Measurements from ENCODE around the gene FAM174B. TPM values are rescaled to one million over a fixed set of nuclear protein-coding genes. Genes with fewer than 3 reads are reported as not detected.

The FAM174B gene
- 1 to 10 TPM; 5.7 to 7.0 TPM for total RNA-seq

- ATAC-seq (replicated peaks): peak; percentile 74
- no peaks in the 10 kb centered on the region for H3K4me1 Mint-ChIP-seq
- peaks cover 4% of the 10 kb centered on the region for H3K9me3 Mint-ChIP-seq
- peaks cover 36% of the 10 kb centered on the region for H3K27me3 Mint-ChIP-seq
- H3K36me3 Mint-ChIP-seq (ENCODE audit: low read depth): peaks cover 5% of the 10 kb centered on the region
- H3K4me3 Mint-ChIP-seq: peak within 1 kb of the TSS; percentile 67
- H3K27ac Mint-ChIP-seq: no peak within 1 kb of the TSS
Observed at GRCh38 chr15:92655178-92655995, at the start of gene FAM174B. TSS of gene FAM174B (minus strand) at chr15:92655775.

- H3K4me1 Mint-ChIP-seq: no peaks in the 10 kb centered on the region
- no peaks in the 10 kb centered on the region for H3K9me3 Mint-ChIP-seq
- H3K27ac Mint-ChIP-seq: no peak overlapping the region
- no peak for ATAC-seq (replicated peaks)
- H3K4me3 Mint-ChIP-seq: no peak overlapping the region
- H3K27me3 Mint-ChIP-seq: peaks cover 17% of the 10 kb centered on the region
- H3K36me3 Mint-ChIP-seq (ENCODE audit: low read depth): no peaks in the 10 kb centered on the region
Observed at GRCh38 chr15:92696096-92696495, 40.5 kb upstream of the FAM174B start.

- H3K36me3 Mint-ChIP-seq (ENCODE audit: low read depth): no peaks in the 10 kb centered on the region
- H3K4me1 Mint-ChIP-seq: no peaks in the 10 kb centered on the region
- ATAC-seq (replicated peaks): no peak
- no peak overlapping the region for H3K27ac Mint-ChIP-seq
- H3K9me3 Mint-ChIP-seq: peaks cover 4% of the 10 kb centered on the region
- H3K27me3 Mint-ChIP-seq: peaks cover 17% of the 10 kb centered on the region
- no peak overlapping the region for H3K4me3 Mint-ChIP-seq
Observed at GRCh38 chr15:92693691-92694331, 38.2 kb upstream of the FAM174B start.

- Mint-ChIP-seq H3K36me3 (ENCODE audit: low read depth) (no peaks in the 10 kb centered on the region), H3K4me3 (no peak overlapping the region), H3K27me3 (peaks cover 4% of the 10 kb centered on the region), H3K9me3 (peaks cover 7% of the 10 kb centered on the region), H3K4me1 (no peaks in the 10 kb centered on the region), H3K27ac (no peak overlapping the region)
- ATAC-seq (replicated peaks): no peak
Observed at GRCh38 chr15:92690395-92690794, 34.8 kb upstream of the FAM174B start.

GRCh38 chr15:92687746-92688145 is 32.2 kb upstream of the FAM174B start:
- no peak for ATAC-seq (replicated peaks)
- Mint-ChIP-seq H3K4me1 (peaks cover 5% of the 10 kb centered on the region), H3K4me3 (no peak overlapping the region), H3K9me3 (peaks cover 7% of the 10 kb centered on the region), H3K27ac (no peak overlapping the region), H3K27me3 (peaks cover 10% of the 10 kb centered on the region), H3K36me3 (ENCODE audit: low read depth) (no peaks in the 10 kb centered on the region)

GRCh38 chr15:92687195-92687602 is 31.6 kb upstream of the FAM174B start:
- ATAC-seq (replicated peaks): no peak
- Mint-ChIP-seq H3K36me3 (ENCODE audit: low read depth) (no peaks in the 10 kb centered on the region), H3K27me3 (peaks cover 10% of the 10 kb centered on the region), H3K27ac (no peak overlapping the region), H3K9me3 (peaks cover 7% of the 10 kb centered on the region), H3K4me3 (no peak overlapping the region), H3K4me1 (peaks cover 5% of the 10 kb centered on the region)

- no peak overlapping the region for H3K4me3 Mint-ChIP-seq
- ATAC-seq (replicated peaks): no peak
- no peak overlapping the region for H3K27ac Mint-ChIP-seq
- no peaks in the 10 kb centered on the region for H3K36me3 Mint-ChIP-seq (ENCODE audit: low read depth)
- H3K4me1 Mint-ChIP-seq: peaks cover 5% of the 10 kb centered on the region
- peaks cover 3% of the 10 kb centered on the region for H3K9me3 Mint-ChIP-seq
- peaks cover 14% of the 10 kb centered on the region for H3K27me3 Mint-ChIP-seq
Observed at GRCh38 chr15:92683511-92683834, 27.9 kb upstream of the FAM174B start.

- Mint-ChIP-seq H3K9me3 (peaks cover 3% of the 10 kb centered on the region), H3K27ac (no peak overlapping the region), H3K4me1 (peaks cover 5% of the 10 kb centered on the region), H3K4me3 (no peak overlapping the region), H3K36me3 (ENCODE audit: low read depth) (no peaks in the 10 kb centered on the region), H3K27me3 (peaks cover 19% of the 10 kb centered on the region)
- ATAC-seq (replicated peaks): no peak
Observed at GRCh38 chr15:92682741-92683510, 27.4 kb upstream of the FAM174B start.

- peaks cover 25% of the 10 kb centered on the region for H3K27me3 Mint-ChIP-seq
- H3K4me1 Mint-ChIP-seq: peaks cover 5% of the 10 kb centered on the region
- no peak for ATAC-seq (replicated peaks)
- no peaks in the 10 kb centered on the region for H3K36me3 Mint-ChIP-seq (ENCODE audit: low read depth)
- no peak overlapping the region for H3K27ac Mint-ChIP-seq
- no peak overlapping the region for H3K4me3 Mint-ChIP-seq
- H3K9me3 Mint-ChIP-seq: no peaks in the 10 kb centered on the region
Observed at GRCh38 chr15:92681141-92681631, 25.6 kb upstream of the FAM174B start.

GRCh38 chr15:92677999-92678398 is 22.4 kb upstream of the FAM174B start:
- no peak for ATAC-seq (replicated peaks)
- Mint-ChIP-seq H3K27ac (no peak overlapping the region), H3K4me1 (peaks cover 1% of the 10 kb centered on the region), H3K4me3 (no peak overlapping the region), H3K27me3 (peaks cover 16% of the 10 kb centered on the region), H3K9me3 (no peaks in the 10 kb centered on the region), H3K36me3 (ENCODE audit: low read depth) (no peaks in the 10 kb centered on the region)

GRCh38 chr15:92676561-92676960 is 21.0 kb upstream of the FAM174B start:
- Mint-ChIP-seq H3K4me1 (no peaks in the 10 kb centered on the region), H3K27ac (no peak overlapping the region), H3K4me3 (no peak overlapping the region), H3K36me3 (ENCODE audit: low read depth) (no peaks in the 10 kb centered on the region), H3K27me3 (peaks cover 15% of the 10 kb centered on the region), H3K9me3 (no peaks in the 10 kb centered on the region)
- no peak for ATAC-seq (replicated peaks)

GRCh38 chr15:92675485-92675884 is 19.9 kb upstream of the FAM174B start:
- H3K9me3 Mint-ChIP-seq: no peaks in the 10 kb centered on the region
- no peak overlapping the region for H3K4me3 Mint-ChIP-seq
- no peak for ATAC-seq (replicated peaks)
- H3K27ac Mint-ChIP-seq: no peak overlapping the region
- H3K36me3 Mint-ChIP-seq (ENCODE audit: low read depth): no peaks in the 10 kb centered on the region
- H3K27me3 Mint-ChIP-seq: peaks cover 15% of the 10 kb centered on the region
- H3K4me1 Mint-ChIP-seq: no peaks in the 10 kb centered on the region

GRCh38 chr15:92674347-92674746 is 18.8 kb upstream of the FAM174B start:
- H3K27ac Mint-ChIP-seq: no peak overlapping the region
- no peaks in the 10 kb centered on the region for H3K4me1 Mint-ChIP-seq
- peaks cover 15% of the 10 kb centered on the region for H3K27me3 Mint-ChIP-seq
- no peaks in the 10 kb centered on the region for H3K9me3 Mint-ChIP-seq
- H3K36me3 Mint-ChIP-seq (ENCODE audit: low read depth): no peaks in the 10 kb centered on the region
- ATAC-seq (replicated peaks): no peak
- no peak overlapping the region for H3K4me3 Mint-ChIP-seq

GRCh38 chr15:92672102-92672501 is 16.5 kb upstream of the FAM174B start:
- Mint-ChIP-seq H3K4me1 (no peaks in the 10 kb centered on the region), H3K36me3 (ENCODE audit: low read depth) (no peaks in the 10 kb centered on the region), H3K27ac (no peak overlapping the region), H3K27me3 (peaks cover 9% of the 10 kb centered on the region), H3K4me3 (no peak overlapping the region), H3K9me3 (no peaks in the 10 kb centered on the region)
- ATAC-seq (replicated peaks): no peak
